Motor neuron (in vitro differentiated cells): ENCODE results near the gene PRAMEF1. TPM values are rescaled to one million over a fixed set of nuclear protein-coding genes. Genes with fewer than 3 reads are reported as not detected.
"Not testable (repeated sequence)": the region's sequence is repeated elsewhere in the genome, so short reads cannot be mapped to it uniquely, and the experiment has no call there.

Experiments
- ATAC-seq, 8 experiments: fragments of 200-7000 bp; cut with Tn5 transposase; replicated peaks in 6 of 8; 2 replicates each; pipeline ENCODE4 v1.8.0; 2021; ENCODE audit warnings: mild to moderate bottlenecking in 8 of 8, moderate library complexity in 8 of 8
- H3K27ac ChIP-seq, 2 donors: fragments of 250-450 bp; sonication (Bioruptor Pico); 2 replicates each; pipeline ENCODE4 v1.9.0; 2021; ENCODE audit warnings: antibody characterized with exemption in 2 of 2, mild to moderate bottlenecking in 2 of 2, moderate library complexity in 1 of 2
- H3K4me1 ChIP-seq, 2 donors: fragments of 250-450 bp; sonication (Bioruptor Pico); replicated peaks in 1 of 2; 2 replicates each; pipeline ENCODE4 v1.6.1; 2021; ENCODE audit warnings: antibody characterized with exemption in 2 of 2, mild to moderate bottlenecking in 2 of 2, moderate library complexity in 1 of 2
- H3K4me3 ChIP-seq, 5 donors: fragments of 250-450 bp; sonication (Bioruptor Pico); 2 replicates each; pipeline ENCODE4 v1.9.0; 2021; ENCODE audit warnings: antibody characterized with exemption in 5 of 5, mild to moderate bottlenecking in 5 of 5, moderate library complexity in 4 of 5
- WGBS, 10 experiments: fragments of 450-650 bp; shearing (Covaris generic); methylation state at CpG; one replicate each; pipeline ENCODE4 v1.0.0; 2022; 5-methylcytosine and 5-hydroxymethylcytosine counted together
- in situ Hi-C, 9 experiments: fragments of 400-800 bp; cut with MboI; loops; one replicate each; pipeline ENCODE4 v1.15.0; 2021; ENCODE audit warnings: low sequenced_read_pairs in 9 of 9, low pct_unique_long_range_greater_than_20kb in 2 of 9; ENCODE audit not compliant: unreplicated experiment in 9 of 9
- total RNA-seq, 8 experiments: library from RNA; unstranded; fragments of 300-600 nt; gene quantifications; 2 replicates each; pipeline versions ENCODE4 v1.2.3 to v1.2.4, GENCODE V29; 2022

Gene PRAMEF1
- total RNA-seq, result under 1 TPM in 4 of 8 experiments, not detected in 4; 0.18 to 0.66 (median 0.25) TPM

- no CpG with 5 or more reads among the region's 5 CpGs for WGBS, 10 experiments
- H3K27ac ChIP-seq, ATAC-seq, H3K4me1 ChIP-seq, in situ Hi-C loops, H3K4me3 ChIP-seq: not testable (repeated sequence)
These were observed at the start of gene PRAMEF1 for GRCh38 chr1:12791097-12791496. Gene PRAMEF1 (plus strand): TSS chr1:12791397. CDS start chr1:12793228, 1,831 bp downstream.

- in situ Hi-C loops, result no loop called here
- no peak overlapping the region for H3K27ac ChIP-seq
- peaks cover 0 to 13% of the 10 kb centered on the region in 2 donors for H3K4me1 ChIP-seq
- H3K4me3 ChIP-seq, result no peak overlapping the region
- WGBS, 10 experiments, result 10 to 86% (median 51%) methylated on average over 1 to 3 of the region's 3 CpGs; no CpG with 5 or more reads in 1 of the 10 experiments
- no peak for ATAC-seq
These were observed 49.3 kb upstream of the PRAMEF1 start for GRCh38 chr1:12741946-12742345.

- peak in 4 of 8 experiments; percentile 63 to 94 (median 86) for ATAC-seq
- Histone ChIP-seq H3K4me3 (no peak overlapping the region), H3K27ac (peak overlapping the region in 1 of 2 donors; percentile 47), H3K4me1 (peaks cover 0 to 13% of the 10 kb centered on the region in 2 donors)
- in situ Hi-C loops, result no loop called here
- 8 to 89% (median 50%) methylated on average over 1 to 3 of the region's 3 CpGs for whole genome bisulfite sequencing, 10 experiments
These were observed 45.8 kb upstream of the PRAMEF1 start for GRCh38 chr1:12745126-12745991.

- ATAC-seq, result peak; percentile 45 to 91 (median 70)
- Histone ChIP-seq H3K27ac (peak within 1 kb of the TSS in 1 of 2 donors; percentile 47), H3K4me3 (peak within 1 kb of the TSS in 2 of 5 donors; percentile 14 to 22), H3K4me1 (peaks cover 0 to 13% of the 10 kb centered on the region in 2 donors)
- 0 to 44% (median 20%) methylated on average over 1 to 2 of the region's 2 CpGs; no CpG with 5 or more reads in 1 of the 10 experiments for WGBS, 10 experiments
- in situ Hi-C loops, result no loop called here
These were observed 45.2 kb upstream of the PRAMEF1 start, which contains the start of gene CFAP107 for GRCh38 chr1:12745992-12746323. Gene CFAP107 (plus strand): TSS chr1:12746200. CDS start chr1:12746431, 231 bp downstream.

GRCh38 chr1:12748778-12749355 is 42.3 kb upstream of the PRAMEF1 start:
- H3K4me3 ChIP-seq, result no peak overlapping the region
- ATAC-seq, result no peak
- in situ Hi-C loops, result no loop called here
- no peak overlapping the region for H3K27ac ChIP-seq
- peaks cover 0 to 13% of the 10 kb centered on the region in 2 donors for H3K4me1 ChIP-seq

- no peak for ATAC-seq
- Histone ChIP-seq H3K4me3 (no peak overlapping the region), H3K4me1 (no peaks in the 10 kb centered on the region), H3K27ac (no peak overlapping the region)
- in situ Hi-C loops, result loop anchor here in 1 of 9 experiments (25.0 kb wide), 1 partner anchor 467 kb away; no protein-coding TSS in a partner anchor
- WGBS, 10 experiments, result 41 to 91% (median 79%) methylated on average over 3 to 4 of the region's 4 CpGs
These were observed 36.5 kb upstream of the PRAMEF1 start for GRCh38 chr1:12754738-12755137.

GRCh38 chr1:12756273-12756672 is 34.9 kb upstream of the PRAMEF1 start:
- no peak overlapping the region for H3K4me3 ChIP-seq
- in situ Hi-C loops, result loop anchor here in 1 of 9 experiments (25.0 kb wide), 1 partner anchor 469 kb away; no protein-coding TSS in a partner anchor
- ATAC-seq, result peak in 3 of 8 experiments; percentile 4 to 11 (median 6)
- 17 to 83% (median 60%) methylated on average over 1 of the region's 2 CpGs; no CpG with 5 or more reads in 5 of the 10 experiments for WGBS, 10 experiments
- no peak overlapping the region for H3K27ac ChIP-seq
- no peaks in the 10 kb centered on the region for H3K4me1 ChIP-seq

- H3K4me1 ChIP-seq, result no peaks in the 10 kb centered on the region
- WGBS, 10 experiments, result 0 to 77% (median 49%) methylated on average over 2 to 6 of the region's 6 CpGs; no CpG with 5 or more reads in 1 of the 10 experiments
- ATAC-seq, result peak in 3 of 8 experiments; percentile 83 to 90 (median 83)
- in situ Hi-C loops, result loop anchor here in 1 of 9 experiments (25.0 kb wide), 1 partner anchor 470 kb away; no protein-coding TSS in a partner anchor
- no peak overlapping the region for H3K27ac ChIP-seq
- H3K4me3 ChIP-seq, result no peak overlapping the region
These were observed 34.3 kb upstream of the PRAMEF1 start for GRCh38 chr1:12756768-12757413.

- ATAC-seq, result peak in 3 of 8 experiments; percentile 5 to 37 (median 17)
- Histone ChIP-seq H3K4me1 (no peaks in the 10 kb centered on the region), H3K4me3 (no peak overlapping the region), H3K27ac (no peak overlapping the region)
- in situ Hi-C loops, result loop anchor here in 1 of 9 experiments (25.0 kb wide), 1 partner anchor 471 kb away; no protein-coding TSS in a partner anchor
- WGBS, 10 experiments, result 31 to 73% (median 57%) methylated on average over 2 to 6 of the region's 6 CpGs; no CpG with 5 or more reads in 3 of the 10 experiments
These were observed 33.4 kb upstream of the PRAMEF1 start for GRCh38 chr1:12757836-12758235.

- Histone ChIP-seq H3K4me3 (no peak overlapping the region), H3K4me1 (no peaks in the 10 kb centered on the region), H3K27ac (no peak overlapping the region)
- in situ Hi-C loops, result loop anchor here in 1 of 9 experiments (25.0 kb wide), 1 partner anchor 473 kb away; no protein-coding TSS in a partner anchor
- WGBS, 10 experiments, result 17 to 66% (median 41%) methylated on average over 1 to 7 of the region's 7 CpGs; no CpG with 5 or more reads in 1 of the 10 experiments
- no peak for ATAC-seq
These were observed 30.9 kb upstream of the PRAMEF1 start for GRCh38 chr1:12760256-12760795.

GRCh38 chr1:12761781-12762180 is 29.4 kb upstream of the PRAMEF1 start:
- no peak overlapping the region for H3K27ac ChIP-seq
- 38 to 100% (median 80%) methylated on average over 1 to 3 of the region's 5 CpGs; no CpG with 5 or more reads in 3 of the 10 experiments for WGBS, 10 experiments
- no peak for ATAC-seq
- no peak overlapping the region for H3K4me3 ChIP-seq
- in situ Hi-C loops, result loop anchor here in 1 of 9 experiments (25.0 kb wide), 1 partner anchor 474 kb away; no protein-coding TSS in a partner anchor
- H3K4me1 ChIP-seq, result no peaks in the 10 kb centered on the region

- H3K4me3 ChIP-seq, result no peak overlapping the region
- WGBS, 10 experiments, result 0 to 100% (median 56%) methylated on average over 1 to 7 of the region's 7 CpGs; no CpG with 5 or more reads in 1 of the 10 experiments
- peak in 3 of 8 experiments; percentile 20 to 41 (median 23) for ATAC-seq
- in situ Hi-C loops, result loop anchor here in 1 of 9 experiments (25.0 kb wide), 1 partner anchor 475 kb away; no protein-coding TSS in a partner anchor
- H3K27ac ChIP-seq, result no peak overlapping the region
- no peaks in the 10 kb centered on the region for H3K4me1 ChIP-seq
These were observed 28.4 kb upstream of the PRAMEF1 start for GRCh38 chr1:12762766-12763165.
